HL-60 (cell line): ENCODE results near the gene HDGFL3.

Experiments used
- DNase-seq, 2 experiments: peaks; one replicate each; pipeline ENCODE4 v3.0.0-alpha.2; 2010 to 2020; ENCODE audit warnings: low read depth in 1 of 2, low spot score in 1 of 2
- H3K27ac ChIP-seq: fragments of 250-450 bp; sonication (Bioruptor Pico); replicated peaks from 2 replicates; pipeline ENCODE4 v1.5.1; 2020; ENCODE audit warnings: mild to moderate bottlenecking, moderate library complexity
- H3K27me3 ChIP-seq: fragments of 250-450 bp; sonication (Bioruptor Pico); 2 replicates; pipeline ENCODE4 v1.5.1; 2021; ENCODE audit warnings: mild to moderate bottlenecking, moderate library complexity; ENCODE audit not compliant: insufficient read depth, poor library complexity, severe bottlenecking
- H3K4me3 ChIP-seq: replicated peaks from 2 replicates; pipeline ENCODE4 v1.5.1; 2011; ENCODE audit warnings: mild to moderate bottlenecking, control low read depth, low read length; ENCODE audit not compliant: insufficient read depth
- CTCF ChIP-seq: IDR thresholded peaks from one replicate; pipeline ENCODE4 v1.5.1; 2011; ENCODE audit warnings: low read length, control low read depth, inconsistent platforms; ENCODE audit not compliant: insufficient read depth
- GABPA ChIP-seq: IDR thresholded peaks from 2 replicates; pipeline ENCODE4 v1.6.1; 2012; ENCODE audit warnings: low read depth
- POLR2AphosphoS5 ChIP-seq: IDR thresholded peaks from 2 replicates; pipeline ENCODE4 v1.6.1; 2012; ENCODE audit warnings: low read depth
- SPI1 ChIP-seq: IDR thresholded peaks from 2 replicates; pipeline ENCODE4 v1.6.1; 2012; ENCODE audit warnings: low read depth, mild to moderate bottlenecking, borderline replicate concordance
- TF ChIP-seq, protein P1 (sequence below): IDR thresholded peaks from 2 replicates; pipeline ENCODE4 v1.6.1; 2012; ENCODE audit warnings: low read depth; ENCODE audit not compliant: insufficient replicate concordance

HDGFL3 gene

GRCh38 chr15:83132861-83133523 lies 74.6 kb downstream of the HDGFL3 start:
- Histone ChIP-seq H3K27me3 (no peaks in the 10 kb centered on the region), H3K27ac (no peak overlapping the region), H3K4me3 (no peak overlapping the region)
- TF ChIP-seq CTCF (no peak), SPI1 (no peak), GABPA (no peak), POLR2AphosphoS5 (no peak)
- DNase-seq, result no peak

GRCh38 chr15:83129791-83130190 lies 77.8 kb downstream of the HDGFL3 start:
- Histone ChIP-seq H3K27ac (no peak overlapping the region), H3K4me3 (no peak overlapping the region), H3K27me3 (no peaks in the 10 kb centered on the region)
- DNase-seq, result no peak
- TF ChIP-seq SPI1, result no peak
- no peak for TF ChIP-seq CTCF
- no peak for TF ChIP-seq POLR2AphosphoS5
- TF ChIP-seq, protein P1, sequence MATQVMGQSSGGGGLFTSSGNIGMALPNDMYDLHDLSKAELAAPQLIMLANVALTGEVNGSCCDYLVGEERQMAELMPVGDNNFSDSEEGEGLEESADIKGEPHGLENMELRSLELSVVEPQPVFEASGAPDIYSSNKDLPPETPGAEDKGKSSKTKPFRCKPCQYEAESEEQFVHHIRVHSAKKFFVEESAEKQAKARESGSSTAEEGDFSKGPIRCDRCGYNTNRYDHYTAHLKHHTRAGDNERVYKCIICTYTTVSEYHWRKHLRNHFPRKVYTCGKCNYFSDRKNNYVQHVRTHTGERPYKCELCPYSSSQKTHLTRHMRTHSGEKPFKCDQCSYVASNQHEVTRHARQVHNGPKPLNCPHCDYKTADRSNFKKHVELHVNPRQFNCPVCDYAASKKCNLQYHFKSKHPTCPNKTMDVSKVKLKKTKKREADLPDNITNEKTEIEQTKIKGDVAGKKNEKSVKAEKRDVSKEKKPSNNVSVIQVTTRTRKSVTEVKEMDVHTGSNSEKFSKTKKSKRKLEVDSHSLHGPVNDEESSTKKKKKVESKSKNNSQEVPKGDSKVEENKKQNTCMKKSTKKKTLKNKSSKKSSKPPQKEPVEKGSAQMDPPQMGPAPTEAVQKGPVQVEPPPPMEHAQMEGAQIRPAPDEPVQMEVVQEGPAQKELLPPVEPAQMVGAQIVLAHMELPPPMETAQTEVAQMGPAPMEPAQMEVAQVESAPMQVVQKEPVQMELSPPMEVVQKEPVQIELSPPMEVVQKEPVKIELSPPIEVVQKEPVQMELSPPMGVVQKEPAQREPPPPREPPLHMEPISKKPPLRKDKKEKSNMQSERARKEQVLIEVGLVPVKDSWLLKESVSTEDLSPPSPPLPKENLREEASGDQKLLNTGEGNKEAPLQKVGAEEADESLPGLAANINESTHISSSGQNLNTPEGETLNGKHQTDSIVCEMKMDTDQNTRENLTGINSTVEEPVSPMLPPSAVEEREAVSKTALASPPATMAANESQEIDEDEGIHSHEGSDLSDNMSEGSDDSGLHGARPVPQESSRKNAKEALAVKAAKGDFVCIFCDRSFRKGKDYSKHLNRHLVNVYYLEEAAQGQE, result no peak
- no peak for TF ChIP-seq GABPA

DNA sequence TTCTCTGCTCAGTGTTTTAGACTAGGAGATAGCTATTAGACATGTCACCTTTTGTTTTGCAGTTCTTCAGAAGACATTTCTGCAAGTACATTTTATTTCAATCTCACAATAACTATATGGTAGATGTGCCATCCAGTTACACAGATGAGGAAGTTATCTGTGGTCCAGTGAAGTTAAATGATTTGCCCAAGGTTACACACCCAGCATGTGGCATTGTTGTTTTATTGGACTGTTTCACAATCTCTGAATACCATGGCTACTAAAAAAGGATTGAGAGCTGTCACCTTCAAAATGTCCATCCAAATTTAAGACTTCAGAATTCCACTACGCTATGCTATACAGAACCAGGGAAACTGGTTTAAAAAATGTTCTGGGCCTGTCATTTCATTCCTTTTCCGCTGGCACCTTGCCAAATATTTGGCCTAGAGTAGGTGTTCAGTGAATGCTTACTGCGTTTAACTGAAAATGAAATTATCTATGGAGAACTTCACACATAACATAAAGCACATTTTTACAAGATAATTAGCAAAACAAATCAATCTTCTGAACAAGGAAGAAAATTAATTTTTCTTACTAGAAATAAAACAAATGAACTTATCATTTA lies 80.0 kb downstream of the HDGFL3 start:
- TF ChIP-seq GABPA (no peak), POLR2AphosphoS5 (no peak), SPI1 (no peak), CTCF (no peak)
- TF ChIP-seq, protein P1, result no peak
- no peak for DNase-seq
- Histone ChIP-seq H3K4me3 (no peak overlapping the region), H3K27ac (no peak overlapping the region), H3K27me3 (no peaks in the 10 kb centered on the region)
